ENCODE data around the gene AJAP1. TPM values are rescaled to one million over a fixed set of nuclear protein-coding genes. Genes with fewer than 3 reads are reported as not detected.

The AJAP1 gene
- total and polyA plus RNA-seq, 2 of the 8 experiments (the other 6 are each of a cell fraction or from before 2014, with no cell fraction given) = 1.9 to 6.2 TPM

DNA sequence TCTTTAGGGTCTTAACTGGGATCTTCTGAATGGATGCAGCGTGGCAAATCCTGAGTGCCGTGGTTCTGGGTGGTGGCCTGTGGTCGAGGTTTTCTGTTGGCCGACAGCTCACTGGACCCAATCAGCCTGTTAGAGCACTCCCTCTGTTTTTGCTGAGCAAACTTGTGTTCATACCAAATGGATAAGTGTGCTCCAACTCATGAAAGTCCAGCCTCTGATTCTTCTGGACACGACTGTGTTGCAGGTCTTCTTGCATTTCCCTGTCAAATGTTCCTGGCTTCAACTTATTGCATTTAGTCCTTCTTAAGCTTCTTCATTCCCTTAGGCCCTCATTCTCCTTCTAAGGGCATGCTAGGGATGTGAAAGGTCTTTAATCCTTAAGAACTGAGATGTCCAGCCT, 63.7 kb downstream of the AJAP1 start:
- H4K8ac ChIP-seq (ENCODE audit: extremely low read depth, insufficient read depth, low read length) = no peak overlapping the region
- 71% methylated on average over 5 of the region's 5 CpGs; no CpG with 5 or more reads in 1 of the 2 experiments for WGBS, 2 experiments (ENCODE audit: extremely low coverage in 1 of 2, insufficient coverage in 1 of 2, insufficient read length in 1 of 2, insufficient replicate concordance in 2 of 2, low coverage in 1 of 2, low lambda C conversion rate in 2 of 2, missing lambda C conversion rate in 1 of 2)
- H3K27me3 ChIP-seq (replicated peaks in 1 of 4; ENCODE audit: control insufficient read depth in 3 of 4, extremely low read depth in 1 of 4, insufficient read depth in 3 of 4, low read length in 3 of 4) = no peaks in the 10 kb centered on the region; a peak in 1 of 7 replicates
- DNase-seq (ENCODE audit: low read depth in 1 of 2, low spot score in 2 of 2) (no peak), FAIRE-seq (no peak)
- peaks cover 0 to 6% of the 10 kb centered on the region in 2 experiments; a peak in 1 of 4 replicates for H3K79me2 ChIP-seq (ENCODE audit: control insufficient read depth in 1 of 2, insufficient read depth in 2 of 2, low read length in 2 of 2)
- CTCF ChIA-PET (ENCODE audit: partially characterized antibody) = interaction anchor here (0.9 to 1.5 kb wide), 2 partner anchors 15 to 34 kb away, joined by 3 read pairs; no protein-coding TSS in a partner anchor
- H4K20me1 ChIP-seq (replicated peaks in 1 of 2; ENCODE audit: control insufficient read depth in 1 of 2, insufficient read depth in 2 of 2, low read length in 2 of 2) = peaks cover 0 to 4% of the 10 kb centered on the region in 2 experiments
- no peak overlapping the region for H2BK15ac ChIP-seq (ENCODE audit: low read length)
- no peak overlapping the region for H3K4me3 ChIP-seq (ENCODE audit: extremely low read depth in 1 of 4, insufficient read depth in 2 of 4, low read depth in 3 of 4, low read length in 4 of 4)
- H2BK12ac ChIP-seq (ENCODE audit: low read depth, low read length) = no peak overlapping the region
- no peak overlapping the region for H3K23ac ChIP-seq (ENCODE audit: insufficient read length)
- H4K5ac ChIP-seq (ENCODE audit: insufficient read length, low read depth, low read length) = no peak overlapping the region
- H2BK120ac ChIP-seq (replicated peaks; ENCODE audit: low read depth, low read length) = no peak overlapping the region
- H4K91ac ChIP-seq (replicated peaks; ENCODE audit: insufficient read length, low read length) = no peak overlapping the region
- H3K27ac ChIP-seq (ENCODE audit: low read depth, low read length) = no peak overlapping the region
- no peak overlapping the region for H3K4ac ChIP-seq (replicated peaks; ENCODE audit: insufficient read length, low read depth, low read length)
- H3K56ac ChIP-seq (replicated peaks; ENCODE audit: insufficient read length, low read depth, low read length) = no peak overlapping the region
- peaks cover 6% of the 10 kb centered on the region; the same call in 1 of the 2 replicates for H3K23me2 ChIP-seq (ENCODE audit: low read depth, low read length)
- no peak overlapping the region for H3K4me2 ChIP-seq (ENCODE audit: insufficient read depth in 1 of 2, low read depth in 2 of 2, low read length in 2 of 2)
- TF ChIP-seq CHD2 (IDR thresholded peaks at IDR 0.05; ENCODE audit: low read length) = no peak
- no peak for TF ChIP-seq TEAD4 (IDR thresholded peaks at IDR 0.05; ENCODE audit: low read depth, low read length)
- TF ChIP-seq YY1 (IDR thresholded peaks at IDR 0.05; ENCODE audit: low read depth, low read length) = no peak
- no peak for TF ChIP-seq SUZ12 (IDR thresholded peaks at IDR 0.05; ENCODE audit: low read length)
- no peak for TF ChIP-seq KDM4A (IDR thresholded peaks at IDR 0.05; ENCODE audit: low read depth, low read length, severe bottlenecking)
- TF ChIP-seq SP2 (IDR thresholded peaks at IDR 0.05; ENCODE audit: low read length) = no peak
- no peak for TF ChIP-seq TAF7 (optimal IDR thresholded peaks at IDR 0.05; ENCODE audit: borderline replicate concordance, low read depth, low read length)
- no peak for TF ChIP-seq TAF1 (IDR thresholded peaks at IDR 0.05; ENCODE audit: low read depth, low read length)
- no peak for TF ChIP-seq EZH2 (IDR thresholded peaks at IDR 0.05; ENCODE audit: low read depth, low read length, severe bottlenecking)
- no peak for TF ChIP-seq HDAC2 (IDR thresholded peaks at IDR 0.05; ENCODE audit: borderline replicate concordance in 1 of 2, low read depth in 2 of 2, low read length in 2 of 2)
- TF ChIP-seq GTF2F1 (IDR thresholded peaks at IDR 0.05; ENCODE audit: borderline replicate concordance, low read depth, low read length) = no peak
- no peak for TF ChIP-seq TBP (IDR thresholded peaks at IDR 0.05; ENCODE audit: low read depth, low read length)
- H3K9ac ChIP-seq (replicated peaks in 1 of 4; ENCODE audit: extremely low read depth in 1 of 4, low read depth in 3 of 4, low read length in 3 of 4) = no peak overlapping the region
- no peak overlapping the region for H2BK5ac ChIP-seq (ENCODE audit: low read depth, low read length)
- H3K4me1 ChIP-seq (replicated peaks in 1 of 4; ENCODE audit: control insufficient read depth in 3 of 4, insufficient read depth in 4 of 4, low read length in 3 of 4) = peaks cover 0 to 6% (median 0%) of the 10 kb centered on the region in 4 experiments; a peak in 2 of 7 replicates
- H3K14ac ChIP-seq (ENCODE audit: insufficient read length) = no peak overlapping the region
- no peaks in the 10 kb centered on the region for H3K36me3 ChIP-seq (ENCODE audit: control insufficient read depth in 2 of 4, insufficient read depth in 4 of 4, low read length in 3 of 4)
- H3K79me1 ChIP-seq (ENCODE audit: low read depth, low read length) = no peaks in the 10 kb centered on the region; the same call in 1 of the 2 replicates
- H2AK5ac ChIP-seq (ENCODE audit: low read depth, low read length) = no peak overlapping the region
- POLR2A ChIA-PET (ENCODE audit: partially characterized antibody) = interaction anchor here (1.1 kb wide), 1 partner anchor 11 kb away, joined by 3 read pairs; no protein-coding TSS in a partner anchor
- no peak overlapping the region for H3K18ac ChIP-seq (ENCODE audit: extremely low read depth, low read length)
- H2AFZ ChIP-seq (ENCODE audit: low read length) = no peak overlapping the region
- H3K9me3 ChIP-seq (ENCODE audit: insufficient read depth in 2 of 2, low read depth in 1 of 2, low read length in 1 of 2) = peaks cover 0 to 2% of the 10 kb centered on the region in 2 experiments; a peak in 1 of 4 replicates
- H2BK20ac ChIP-seq (ENCODE audit: low read length) = no peak overlapping the region

All from H1 (cell line).